HepG2 (cell line): Measurements from ENCODE around the gene ZNF574. TPM values are rescaled to one million over a fixed set of nuclear protein-coding genes. Genes with fewer than 3 reads are reported as not detected.

ENCODE experiments used
- ATAC-seq: fragments of 200-7000 bp; cut with Tn5 transposase; 3 replicates; pipeline ENCODE4 v1.9.1; 2020; ENCODE audit warnings: mild to moderate bottlenecking, moderate library complexity
- BruUV-seq: library from RNA; stranded (reverse); fragments of 400-500 nt; replicated peaks from 2 replicates; lab custom pipeline; 2021; lab: Mats Ljungman, UMichigan
- CTCF ChIA-PET: fragments of 300-600 bp; formaldehyde crosslinking; extraction: SDS; loops from one replicate; lab custom pipeline; 2021; ENCODE audit warnings: low total read pairs, inconsistent platforms, low intra/inter-chr PET ratio; lab: Yijun Ruan, JAX
- POLR2A ChIA-PET: fragments of 350-600 bp; sonication (Branson Sonifier 250); formaldehyde crosslinking; loops from one replicate; lab custom pipeline; 2020; ENCODE audit warnings: antibody characterized with exemption, inconsistent platforms; lab: Yijun Ruan, JAX
- DNase-seq: peaks from one replicate; pipeline ENCODE4 v3.0.0-alpha.2; 2015; ENCODE audit warnings: low spot score
- FAIRE-seq: peaks from 3 replicates; lab custom pipeline; 2011; peaks lifted over from hg19 to GRCh38; lab: Jason Lieb, UNC
- H2AFZ ChIP-seq: one replicate; pipeline ENCODE4 v1.6.1; 2011; ENCODE audit warnings: low read length, inconsistent platforms
- H3K27ac ChIP-seq: fragments of 300-600 bp; 3 replicates; pipeline ENCODE4 v1.8.0; 2011; ENCODE audit warnings: mixed run types, mild to moderate bottlenecking, mixed read lengths, low read length, inconsistent platforms; ENCODE audit not compliant: insufficient read depth; ENCODE audit errors: extremely low read length
- H3K27me3 ChIP-seq, 2 experiments: fragments of 200-600 bp in 1 of 2; 2 replicates in 1 of 2; 3 replicates in 1 of 2; pipeline versions ENCODE4 v1.6.0 to v1.8.0; 2011; ENCODE audit warnings: low read length in 2 of 2, mild to moderate bottlenecking in 2 of 2, moderate library complexity in 2 of 2, inconsistent platforms in 1 of 2; ENCODE audit not compliant: insufficient read depth in 2 of 2, control insufficient read depth in 1 of 2
- H3K36me3 ChIP-seq, 2 experiments: fragments of 200-600 bp in 1 of 2; replicated peaks in 1 of 2; 2 replicates in 1 of 2; 3 replicates in 1 of 2; pipeline versions ENCODE4 v1.5.1 to v1.8.0; 2011; ENCODE audit warnings: low read length in 2 of 2, inconsistent platforms in 1 of 2; ENCODE audit not compliant: insufficient read depth in 2 of 2, control insufficient read depth in 1 of 2
- H3K4me1 ChIP-seq: 2 replicates; pipeline ENCODE4 v1.5.1; 2012; ENCODE audit warnings: low read length, inconsistent platforms; ENCODE audit not compliant: insufficient read depth
- H3K4me2 ChIP-seq: 2 replicates; pipeline ENCODE4 v1.6.0; 2011; ENCODE audit warnings: low read depth, low read length, inconsistent platforms
- H3K4me3 ChIP-seq, 3 experiments: fragments of 200-600 bp in 1 of 3; sonication (generic), shearing (Covaris generic) in 1 of 3; replicated peaks in 1 of 3; 2 replicates each; pipeline ENCODE4 v1.5.1; 2011 to 2016; ENCODE audit warnings: low read length in 3 of 3, inconsistent platforms in 2 of 3, low read depth in 2 of 3, mild to moderate bottlenecking in 2 of 3, control low read depth in 1 of 3, mixed read lengths in 1 of 3; ENCODE audit not compliant: insufficient read depth in 1 of 3
- H3K79me2 ChIP-seq: one replicate; pipeline ENCODE4 v1.6.1; 2011; ENCODE audit warnings: low read length, inconsistent platforms; ENCODE audit not compliant: insufficient read depth
- H3K9ac ChIP-seq: 2 replicates; pipeline ENCODE4 v1.6.0; 2011; ENCODE audit warnings: mild to moderate bottlenecking, low read depth, low read length, inconsistent platforms; ENCODE audit not compliant: insufficient read depth
- H3K9me3 ChIP-seq: 2 replicates; pipeline ENCODE4 v1.5.1; 2012; ENCODE audit warnings: mild to moderate bottlenecking, low read length
- H4K20me1 ChIP-seq: 2 replicates; pipeline ENCODE4 v1.6.0; 2011; ENCODE audit warnings: inconsistent platforms, mild to moderate bottlenecking, low read length, moderate library complexity; ENCODE audit not compliant: insufficient read depth
- ATF2 ChIP-seq: sonication (generic); formaldehyde crosslinking; IDR thresholded peaks from 2 replicates; pipeline ENCODE4 v1.4.0; 2020; ENCODE audit warnings: missing genetic modification reagents
- GATA4 ChIP-seq: sonication (generic); IDR thresholded peaks from 2 replicates; pipeline ENCODE4 v1.6.1; 2016; ENCODE audit warnings: antibody characterized with exemption, low read depth, borderline replicate concordance
- GPBP1L1 ChIP-seq: sonication (generic); formaldehyde crosslinking; IDR thresholded peaks from 2 replicates; pipeline ENCODE4 v1.5.0; 2020; ENCODE audit warnings: mild to moderate bottlenecking, missing genetic modification reagents
- HNRNPK ChIP-seq: fragments of 200-400 bp; formaldehyde crosslinking; IDR thresholded peaks from 2 replicates; pipeline ENCODE4 v1.6.1; 2018; ENCODE audit warnings: low read length, low read depth, moderate library complexity, mild to moderate bottlenecking; ENCODE audit not compliant: poor library complexity, severe bottlenecking
- ISX ChIP-seq: sonication (generic); formaldehyde crosslinking; conservative IDR thresholded peaks from 2 replicates; pipeline ENCODE4 v1.5.0; 2020; ENCODE audit warnings: missing genetic modification reagents
- MATR3 ChIP-seq: sonication (generic); formaldehyde crosslinking; IDR thresholded peaks from 2 replicates; pipeline ENCODE4 v1.4.0; 2020; ENCODE audit warnings: missing genetic modification reagents
- PLSCR1 ChIP-seq: sonication (generic); formaldehyde crosslinking; IDR thresholded peaks from 2 replicates; pipeline ENCODE4 v1.5.0; 2020; ENCODE audit warnings: missing genetic modification reagents, mild to moderate bottlenecking, borderline replicate concordance
- RBFOX2 ChIP-seq: fragments of 200-400 bp; formaldehyde crosslinking; IDR thresholded peaks from 2 replicates; pipeline ENCODE4 v1.6.1; 2017; ENCODE audit warnings: low read depth, mild to moderate bottlenecking, low read length
- SIX4 ChIP-seq: sonication (generic); formaldehyde crosslinking; IDR thresholded peaks from 2 replicates; pipeline ENCODE4 v1.4.0; 2020; ENCODE audit warnings: missing genetic modification reagents
- THAP7 ChIP-seq: sonication (generic); formaldehyde crosslinking; IDR thresholded peaks from 2 replicates; pipeline ENCODE4 v1.8.1; 2023; ENCODE audit warnings: mild to moderate bottlenecking, missing genetic modification reagents
- ZBTB4 ChIP-seq: sonication (generic); formaldehyde crosslinking; IDR thresholded peaks from 2 replicates; pipeline ENCODE4 v1.4.0; 2020; ENCODE audit warnings: missing genetic modification reagents, mild to moderate bottlenecking, borderline replicate concordance
- ZNF501 ChIP-seq: sonication (generic); formaldehyde crosslinking; IDR thresholded peaks from 2 replicates; pipeline ENCODE4 v1.5.1; 2020; ENCODE audit warnings: mild to moderate bottlenecking, moderate library complexity, missing genetic modification reagents
- ZNF543 ChIP-seq: sonication (generic); formaldehyde crosslinking; IDR thresholded peaks from 2 replicates; pipeline ENCODE4 v1.4.0; 2020; ENCODE audit warnings: mild to moderate bottlenecking, missing genetic modification reagents
- ZNF616 ChIP-seq: sonication (generic); formaldehyde crosslinking; IDR thresholded peaks from 2 replicates; pipeline ENCODE4 v1.5.0; 2020; ENCODE audit warnings: low read depth, mild to moderate bottlenecking, missing genetic modification reagents
- ZNF790 ChIP-seq: sonication (generic); formaldehyde crosslinking; IDR thresholded peaks from 2 replicates; pipeline ENCODE4 v1.8.0; 2022; ENCODE audit warnings: missing genetic modification reagents, mild to moderate bottlenecking, borderline replicate concordance
- ZSCAN20 ChIP-seq: sonication (generic); formaldehyde crosslinking; IDR thresholded peaks from 2 replicates; pipeline ENCODE4 v1.4.0; 2020; ENCODE audit warnings: missing genetic modification reagents, mild to moderate bottlenecking, borderline replicate concordance
- WGBS: methylation state at CpG from one replicate; pipeline ENCODE4 v1.1.6; 2017; ENCODE audit warnings: low lambda C conversion rate; 5-methylcytosine and 5-hydroxymethylcytosine counted together
- in situ Hi-C: cut with HindIII; loops from 2 replicates; pipeline ENCODE4 v1.10.0; 2017; ENCODE audit warnings: low pct_unique_long_range_greater_than_20kb; ENCODE audit not compliant: extremely low pct_ligation_motif_present
- intact Hi-C: fragments of 100-400 bp; cut with micrococcal nuclease; formaldehyde crosslinking; loops from one replicate; pipeline ENCODE4 v1.10.0; 2022; ENCODE audit not compliant: unreplicated experiment
- polyA plus RNA-seq, 8 experiments: library from polyadenylated mRNA; depleted of rRNA in 3 of 8; stranded (reverse) in 7 of 8; unstranded in 1 of 8; fragments of >200 nt; fragmentation: Illumina TruSeq in 4 of 8; extraction: Trizol in 4 of 8; gene quantifications; 2 replicates each; pipeline versions ENCODE4 v1.2.1 to v1.2.3, GENCODE V29; 2011 to 2016; ENCODE audit warnings: low read depth in 4 of 8, missing spikeins in 1 of 8, mixed read lengths in 1 of 8; ENCODE audit not compliant: insufficient read depth in 1 of 8
- total RNA-seq, 5 experiments: library from RNA; depleted of rRNA; stranded (reverse); fragments of >200 nt; fragmentation: Illumina TruSeq; extraction: Trizol; gene quantifications; 2 replicates each; pipeline ENCODE4 v1.2.3, GENCODE V29; 2016; ENCODE audit warnings: low read depth in 1 of 5

ZNF574 gene
- total and polyA plus RNA-seq, 2 of the 13 experiments (the other 11 are each of a cell fraction or from before 2014, with no cell fraction given): 7.7 to 7.9 TPM

- TF ChIP-seq ZBTB4 (CRISPR knock-in tag) (no peak), ATF2 (no peak), GPBP1L1 (CRISPR knock-in tag) (no peak)
Observed at GRCh38 chr19:42054205-42054604, 21.8 kb upstream of the ZNF574 start (continued).

GRCh38 chr19:42057846-42058245, 18.1 kb upstream of the ZNF574 start:
- FAIRE-seq: no peak
- Histone ChIP-seq H4K20me1 (no peaks in the 10 kb centered on the region), H3K79me2 (no peaks in the 10 kb centered on the region), H3K4me2 (no peak overlapping the region), H3K27ac (no peak overlapping the region), H3K27me3 (peaks cover 1 to 13% of the 10 kb centered on the region in 2 experiments; a peak in 2 of 5 replicates), H3K36me3 (no peaks in the 10 kb centered on the region), H3K4me1 (0 out of 2 replicates have a peak, but pooled peaks cover 7% of the 10 kb centered on the region), H3K9ac (no peak overlapping the region), H3K9me3 (no peaks in the 10 kb centered on the region), H3K4me3 (no peak overlapping the region), H2AFZ (no peak overlapping the region)
- 10% methylated on average over 5 of the region's 7 CpGs for WGBS
- no TSS peak for BruUV-seq
- no peak for DNase-seq
- in situ Hi-C loops (no loop called here), intact Hi-C loops (no loop called here)
- POLR2A ChIA-PET: no interaction called here
- ATAC-seq: no peak
- CTCF ChIA-PET: no interaction called here
- TF ChIP-seq ZNF616 (CRISPR knock-in tag) (no peak), SIX4 (CRISPR knock-in tag) (no peak), ZNF501 (CRISPR knock-in tag) (no peak), ISX (CRISPR knock-in tag) (no peak), GATA4 (no peak), THAP7 (CRISPR knock-in tag) (no peak), ZNF543 (CRISPR knock-in tag) (no peak), MATR3 (CRISPR knock-in tag) (no peak), RBFOX2 (no peak), HNRNPK (no peak), PLSCR1 (CRISPR knock-in tag) (no peak), ZNF790 (CRISPR knock-in tag) (no peak), ZSCAN20 (CRISPR knock-in tag) (no peak)
